ENCODE results near the gene KLHL29.

The KLHL29 gene

GRCh38 chr2:23367760-23368159 lies 17.2 kb upstream of the KLHL29 start:
- ATAC-seq (ENCODE audit: insufficient read depth, low read depth) (no peak), DNase-seq (no peak)
- H2AFZ ChIP-seq (ENCODE audit: low read depth, low read length) = no peak overlapping the region
- no peaks in the 10 kb centered on the region for H3K36me3 ChIP-seq (ENCODE audit: insufficient read depth, low read length)
- TF ChIP-seq CTCF (IDR thresholded peaks at IDR 0.05; ENCODE audit: borderline replicate concordance, extremely low read depth, low read length, poor library complexity, severe bottlenecking) = no peak
- no peak for TF ChIP-seq EZH2 (IDR thresholded peaks at IDR 0.05; ENCODE audit: borderline replicate concordance, low read depth, low read length, severe bottlenecking)
- H3K27ac ChIP-seq (ENCODE audit: low read length) = no peak overlapping the region
- H3K79me2 ChIP-seq (ENCODE audit: insufficient read depth, low read length) = no peaks in the 10 kb centered on the region
- H3K4me1 ChIP-seq (ENCODE audit: insufficient read depth, low read length) = no peaks in the 10 kb centered on the region
- H4K20me1 ChIP-seq (ENCODE audit: insufficient read depth, low read length) = no peaks in the 10 kb centered on the region
- no peak overlapping the region for H3K4me3 ChIP-seq (ENCODE audit: low read depth in 1 of 2, low read length in 2 of 2)
- peaks cover 16% of the 10 kb centered on the region for H3K27me3 ChIP-seq (ENCODE audit: insufficient read depth, low read length, poor library complexity)
- no peak overlapping the region for H3K4me2 ChIP-seq (ENCODE audit: insufficient read depth, low read length)
- no peak overlapping the region for H3K9ac ChIP-seq (ENCODE audit: low read depth, low read length)
- H3K9me3 ChIP-seq (ENCODE audit: insufficient read depth, low read length, severe bottlenecking) = no peaks in the 10 kb centered on the region

GRCh38 chr2:23373666-23374065 lies 11.3 kb upstream of the KLHL29 start:
- DNase-seq (no peak), ATAC-seq (ENCODE audit: insufficient read depth, low read depth) (no peak)
- H3K4me1 ChIP-seq (ENCODE audit: insufficient read depth, low read length) = no peaks in the 10 kb centered on the region
- H3K4me3 ChIP-seq (ENCODE audit: low read depth in 1 of 2, low read length in 2 of 2) = no peak overlapping the region
- no peaks in the 10 kb centered on the region for H3K36me3 ChIP-seq (ENCODE audit: insufficient read depth, low read length)
- TF ChIP-seq EZH2 (IDR thresholded peaks at IDR 0.05; ENCODE audit: borderline replicate concordance, low read depth, low read length, severe bottlenecking) (no peak), CTCF (IDR thresholded peaks at IDR 0.05; ENCODE audit: borderline replicate concordance, extremely low read depth, low read length, poor library complexity, severe bottlenecking) (no peak)
- H3K9ac ChIP-seq (ENCODE audit: low read depth, low read length) = no peak overlapping the region
- no peak overlapping the region for H2AFZ ChIP-seq (ENCODE audit: low read depth, low read length)
- H4K20me1 ChIP-seq (ENCODE audit: insufficient read depth, low read length) = no peaks in the 10 kb centered on the region
- H3K9me3 ChIP-seq (ENCODE audit: insufficient read depth, low read length, severe bottlenecking) = no peaks in the 10 kb centered on the region
- H3K4me2 ChIP-seq (ENCODE audit: insufficient read depth, low read length) = no peak overlapping the region
- no peaks in the 10 kb centered on the region for H3K79me2 ChIP-seq (ENCODE audit: insufficient read depth, low read length)
- H3K27ac ChIP-seq (ENCODE audit: low read length) = no peak overlapping the region
- peaks cover 6% of the 10 kb centered on the region for H3K27me3 ChIP-seq (ENCODE audit: insufficient read depth, low read length, poor library complexity)

GRCh38 chr2:23375448-23375847 lies 9.5 kb upstream of the KLHL29 start:
- no peak for DNase-seq
- H3K4me1 ChIP-seq (ENCODE audit: insufficient read depth, low read length) = peaks cover 4% of the 10 kb centered on the region
- no peak for TF ChIP-seq CTCF (IDR thresholded peaks at IDR 0.05; ENCODE audit: borderline replicate concordance, extremely low read depth, low read length, poor library complexity, severe bottlenecking)
- no peak for TF ChIP-seq EZH2 (IDR thresholded peaks at IDR 0.05; ENCODE audit: borderline replicate concordance, low read depth, low read length, severe bottlenecking)
- H3K4me3 ChIP-seq (ENCODE audit: low read depth in 1 of 2, low read length in 2 of 2) = no peak overlapping the region
- no peaks in the 10 kb centered on the region for H3K36me3 ChIP-seq (ENCODE audit: insufficient read depth, low read length)
- peaks cover 6% of the 10 kb centered on the region for H3K27me3 ChIP-seq (ENCODE audit: insufficient read depth, low read length, poor library complexity)
- H3K79me2 ChIP-seq (ENCODE audit: insufficient read depth, low read length) = no peaks in the 10 kb centered on the region
- H2AFZ ChIP-seq (ENCODE audit: low read depth, low read length) = no peak overlapping the region
- no peak overlapping the region for H3K27ac ChIP-seq (ENCODE audit: low read length)
- H3K4me2 ChIP-seq (ENCODE audit: insufficient read depth, low read length) = no peak overlapping the region
- H3K9ac ChIP-seq (ENCODE audit: low read depth, low read length) = no peak overlapping the region
- no peaks in the 10 kb centered on the region for H4K20me1 ChIP-seq (ENCODE audit: insufficient read depth, low read length)
- no peaks in the 10 kb centered on the region for H3K9me3 ChIP-seq (ENCODE audit: insufficient read depth, low read length, severe bottlenecking)
- ATAC-seq (ENCODE audit: insufficient read depth, low read depth) = no peak

GRCh38 chr2:23376075-23376474 lies 8.9 kb upstream of the KLHL29 start:
- H3K9ac ChIP-seq (ENCODE audit: low read depth, low read length) = no peak overlapping the region
- no peaks in the 10 kb centered on the region for H3K79me2 ChIP-seq (ENCODE audit: insufficient read depth, low read length)
- no peaks in the 10 kb centered on the region for H3K36me3 ChIP-seq (ENCODE audit: insufficient read depth, low read length)
- no peaks in the 10 kb centered on the region for H4K20me1 ChIP-seq (ENCODE audit: insufficient read depth, low read length)
- no peak overlapping the region for H2AFZ ChIP-seq (ENCODE audit: low read depth, low read length)
- DNase-seq (no peak), ATAC-seq (ENCODE audit: insufficient read depth, low read depth) (no peak)
- H3K4me1 ChIP-seq (ENCODE audit: insufficient read depth, low read length) = peaks cover 10% of the 10 kb centered on the region
- H3K4me2 ChIP-seq (ENCODE audit: insufficient read depth, low read length) = no peak overlapping the region
- H3K27ac ChIP-seq (ENCODE audit: low read length) = no peak overlapping the region
- no peak for TF ChIP-seq CTCF (IDR thresholded peaks at IDR 0.05; ENCODE audit: borderline replicate concordance, extremely low read depth, low read length, poor library complexity, severe bottlenecking)
- no peak for TF ChIP-seq EZH2 (IDR thresholded peaks at IDR 0.05; ENCODE audit: borderline replicate concordance, low read depth, low read length, severe bottlenecking)
- no peak overlapping the region for H3K4me3 ChIP-seq (ENCODE audit: low read depth in 1 of 2, low read length in 2 of 2)
- H3K27me3 ChIP-seq (ENCODE audit: insufficient read depth, low read length, poor library complexity) = peaks cover 6% of the 10 kb centered on the region
- H3K9me3 ChIP-seq (ENCODE audit: insufficient read depth, low read length, severe bottlenecking) = no peaks in the 10 kb centered on the region

All from DND-41 (cell line).